H1 (cell line): Measurements from ENCODE around the gene NUDCD2.

ENCODE experiments used
- BACH1 ChIP-seq: IDR thresholded peaks from 2 replicates; pipeline ENCODE4 v1.6.1; 2012; ENCODE audit warnings: low read length, improper control_type of control experiment
- CHD1 ChIP-seq: IDR thresholded peaks from 2 replicates; pipeline ENCODE4 v1.6.1; 2012; ENCODE audit warnings: low read depth, low read length, improper control_type of control experiment
- CTCF ChIP-seq, 3 experiments: IDR thresholded peaks; 1 replicate in 2 of 3; 2 replicates in 1 of 3; pipeline versions ENCODE4 v1.5.1 to v1.6.1; 2011; ENCODE audit warnings: low read length in 3 of 3, mild to moderate bottlenecking in 3 of 3, inconsistent platforms in 2 of 3, low read depth in 1 of 3, moderate library complexity in 1 of 3; ENCODE audit not compliant: insufficient read depth in 1 of 3; ENCODE audit errors: control extremely low read depth in 1 of 3
- KDM1A ChIP-seq: fragments of 200-600, 300-600 bp; sonication (generic); IDR thresholded peaks from 2 replicates; pipeline ENCODE4 v1.7.1; 2016; ENCODE audit warnings: mild to moderate bottlenecking, low read length, borderline replicate concordance
- MAFK ChIP-seq: IDR thresholded peaks from 2 replicates; pipeline ENCODE4 v1.6.1; 2012; ENCODE audit warnings: low read depth, mild to moderate bottlenecking, improper control_type of control experiment, low read length
- SIN3A ChIP-seq, 2 experiments: IDR thresholded peaks in 1 of 2; conservative IDR thresholded peaks in 1 of 2; 2 replicates each; pipeline ENCODE4 v1.6.1; 2011 to 2012; ENCODE audit warnings: low read length in 2 of 2, improper control_type of control experiment in 1 of 2, low read depth in 1 of 2, mild to moderate bottlenecking in 1 of 2
- TAF1 ChIP-seq: IDR thresholded peaks from 2 replicates; pipeline ENCODE4 v1.6.1; 2011; ENCODE audit warnings: mild to moderate bottlenecking, low read depth, low read length
- TCF12 ChIP-seq: IDR thresholded peaks from 2 replicates; pipeline ENCODE4 v1.6.1; 2011; ENCODE audit warnings: low read depth, mild to moderate bottlenecking, low read length
- USF2 ChIP-seq: IDR thresholded peaks from 2 replicates; pipeline ENCODE4 v1.6.1; 2011; ENCODE audit warnings: low read length, improper control_type of control experiment

GRCh38 chr5:163467682-163468081 is 7.8 kb upstream of the NUDCD2 start:
- TF ChIP-seq TAF1 = no peak
- TF ChIP-seq CHD1 = no peak
- no peak for TF ChIP-seq CTCF (IDR thresholded peaks at IDR 0.05; ENCODE audit: control extremely low read depth in 1 of 3, insufficient read depth in 1 of 3, low read depth in 1 of 3, low read length in 3 of 3)
- TF ChIP-seq TCF12 = no peak
- no peak for TF ChIP-seq BACH1
- no peak for TF ChIP-seq USF2
- no peak for TF ChIP-seq KDM1A
- TF ChIP-seq SIN3A (conservative IDR thresholded peaks at IDR 0.05 in 1 of 2, IDR thresholded peaks at IDR 0.05 in 1 of 2; ENCODE audit: low read depth in 1 of 2, low read length in 2 of 2) = no peak
- TF ChIP-seq MAFK = no peak
